CD4-positive, alpha-beta T cell (primary cell): ENCODE data around the gene KRTAP12-3. TPM values are rescaled to one million over a fixed set of nuclear protein-coding genes. Genes with fewer than 3 reads are reported as not detected.
"Not testable (repeated sequence)": the region's sequence is repeated elsewhere in the genome, so short reads cannot be mapped to it uniquely, and the experiment has no call there.

ENCODE experiments used
- ATAC-seq: fragments of 200-7000 bp; cut with Tn5 transposase; one replicate; pipeline ENCODE4 v1.10.0; 2022; ENCODE audit warnings: mild to moderate bottlenecking; ENCODE audit not compliant: poor library complexity
- CTCF ChIA-PET: fragments of 350-600 bp; sonication (Branson Sonifier 250); formaldehyde crosslinking; loops from one replicate; lab custom pipeline; 2021; ENCODE audit warnings: antibody characterized with exemption, inconsistent platforms; lab: Charles Lee
- POLR2A ChIA-PET: fragments of 350-600 bp; sonication (Branson Sonifier 250); formaldehyde crosslinking; loops from one replicate; lab custom pipeline; 2021; ENCODE audit warnings: antibody characterized with exemption, inconsistent platforms; lab: Charles Lee
- DNase-seq, 14 experiments: peaks; one replicate each; pipeline ENCODE4 v3.0.0-alpha.2; 2013 to 2020; ENCODE audit warnings: mixed read lengths in 2 of 14
- H3K27ac ChIP-seq, 2 donors: one replicate each; pipeline versions ENCODE4 v1.5.1 to v1.7.0; 2013; ENCODE audit warnings: low read length in 2 of 2, low read depth in 1 of 2, mild to moderate bottlenecking in 1 of 2
- H3K27me3 ChIP-seq, 2 experiments: 1 replicate in 1 of 2; 2 replicates in 1 of 2; pipeline versions ENCODE4 v1.6.1 to v1.7.0; 2013; ENCODE audit warnings: low read length in 2 of 2, control low read depth in 1 of 2, mild to moderate bottlenecking in 1 of 2, moderate library complexity in 1 of 2; ENCODE audit not compliant: insufficient read depth in 2 of 2, control insufficient read depth in 1 of 2
- H3K36me3 ChIP-seq: one replicate; pipeline ENCODE4 v1.6.1; 2013; ENCODE audit warnings: low read length, control low read depth; ENCODE audit not compliant: insufficient read depth
- H3K4me1 ChIP-seq: one replicate; pipeline ENCODE4 v1.6.1; 2013; ENCODE audit warnings: low read length, control low read depth; ENCODE audit not compliant: insufficient read depth
- H3K4me3 ChIP-seq: one replicate; pipeline ENCODE4 v1.5.1; 2013; ENCODE audit warnings: mild to moderate bottlenecking, low read length, moderate library complexity
- H3K9me3 ChIP-seq, 2 experiments: 1 replicate in 1 of 2; 2 replicates in 1 of 2; pipeline versions ENCODE4 v1.6.1 to v1.7.0; 2013; ENCODE audit warnings: low read length in 2 of 2, mild to moderate bottlenecking in 2 of 2, control low read depth in 1 of 2, moderate library complexity in 1 of 2; ENCODE audit not compliant: control insufficient read depth in 1 of 2, insufficient read depth in 1 of 2
- H3K27ac Mint-ChIP-seq: one replicate; pipeline ENCODE4 v1.8.0; 2020; ENCODE audit warnings: mixed read lengths
- H3K27me3 Mint-ChIP-seq: one replicate; pipeline ENCODE4 v1.8.0; 2021; ENCODE audit warnings: mixed read lengths
- H3K36me3 Mint-ChIP-seq: one replicate; pipeline ENCODE4 v1.8.0; 2021; ENCODE audit warnings: low read depth, mixed read lengths
- H3K4me1 Mint-ChIP-seq: one replicate; pipeline ENCODE4 v1.8.0; 2021; ENCODE audit warnings: low read depth, mixed read lengths
- H3K4me3 Mint-ChIP-seq: one replicate; pipeline ENCODE4 v1.8.0; 2020; ENCODE audit warnings: mild to moderate bottlenecking, mixed read lengths
- H3K9me3 Mint-ChIP-seq: one replicate; pipeline ENCODE4 v1.8.0; 2020; ENCODE audit warnings: mixed read lengths
- intact Hi-C, 2 experiments: fragments of 100-400 bp; cut with DNase I in 1 of 2; cut with micrococcal nuclease in 1 of 2; formaldehyde crosslinking; loops; one replicate each; pipeline versions ENCODE4 v1.15.1 to v1.9.0; 2023 to 2025; cut with DNase I, micrococcal nuclease
- total RNA-seq, 174 experiments: library from RNA in 2 of 174; stranded (reverse) in 2 of 174; gene quantifications; one replicate each; pipeline ENCODE4 v1.2.3 and lab custom pipeline; 2021 to 2026
- TF ChIP-seq, protein P1 (sequence below): fragments of 200-600 bp; IDR thresholded peaks from one replicate; pipeline ENCODE4 v1.8.0; 2022; ENCODE audit warnings: antibody characterized with exemption, mild to moderate bottlenecking

The KRTAP12-3 gene
- total RNA-seq, 2 experiments from 2014 or later: not detected

DNA sequence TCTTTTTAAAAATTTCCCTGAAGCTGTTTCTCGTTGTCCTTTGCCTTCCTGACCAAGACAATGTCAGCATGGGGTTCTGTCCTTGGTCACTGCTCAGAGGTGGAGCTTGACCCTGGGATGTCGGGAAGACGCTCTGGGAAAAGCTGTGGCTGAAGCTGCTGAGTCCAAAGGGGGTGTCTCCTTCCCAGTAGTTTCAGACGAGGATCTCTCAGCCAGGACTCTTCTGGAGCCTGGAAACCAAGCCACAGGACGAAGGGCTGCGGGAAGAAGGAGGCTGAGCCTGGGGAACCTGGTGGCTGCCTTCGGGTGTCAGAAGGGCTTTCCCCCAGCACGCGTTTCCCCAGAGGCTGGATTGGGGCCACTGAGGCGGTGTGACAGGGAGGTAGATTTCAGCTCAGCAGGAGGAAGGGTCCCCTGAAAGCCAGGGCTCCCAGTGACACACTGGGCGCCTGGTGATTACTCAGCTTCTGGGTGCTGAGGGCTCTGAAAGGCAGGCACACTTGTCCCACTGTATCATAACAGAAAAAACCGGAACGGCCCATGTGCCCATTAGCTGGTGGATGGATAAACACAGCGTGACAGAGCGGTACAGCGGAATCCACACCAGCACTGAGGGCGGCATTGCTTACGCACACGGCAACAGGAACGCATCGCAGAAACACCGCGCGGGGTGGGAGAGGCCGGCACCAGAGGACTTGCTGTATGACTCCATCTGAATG, 29.3 kb downstream of the KRTAP12-3 start:
- TF ChIP-seq, protein P1, sequence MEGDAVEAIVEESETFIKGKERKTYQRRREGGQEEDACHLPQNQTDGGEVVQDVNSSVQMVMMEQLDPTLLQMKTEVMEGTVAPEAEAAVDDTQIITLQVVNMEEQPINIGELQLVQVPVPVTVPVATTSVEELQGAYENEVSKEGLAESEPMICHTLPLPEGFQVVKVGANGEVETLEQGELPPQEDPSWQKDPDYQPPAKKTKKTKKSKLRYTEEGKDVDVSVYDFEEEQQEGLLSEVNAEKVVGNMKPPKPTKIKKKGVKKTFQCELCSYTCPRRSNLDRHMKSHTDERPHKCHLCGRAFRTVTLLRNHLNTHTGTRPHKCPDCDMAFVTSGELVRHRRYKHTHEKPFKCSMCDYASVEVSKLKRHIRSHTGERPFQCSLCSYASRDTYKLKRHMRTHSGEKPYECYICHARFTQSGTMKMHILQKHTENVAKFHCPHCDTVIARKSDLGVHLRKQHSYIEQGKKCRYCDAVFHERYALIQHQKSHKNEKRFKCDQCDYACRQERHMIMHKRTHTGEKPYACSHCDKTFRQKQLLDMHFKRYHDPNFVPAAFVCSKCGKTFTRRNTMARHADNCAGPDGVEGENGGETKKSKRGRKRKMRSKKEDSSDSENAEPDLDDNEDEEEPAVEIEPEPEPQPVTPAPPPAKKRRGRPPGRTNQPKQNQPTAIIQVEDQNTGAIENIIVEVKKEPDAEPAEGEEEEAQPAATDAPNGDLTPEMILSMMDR: no peak
- no peak for DNase-seq
- Histone ChIP-seq H3K27me3 (peaks cover 0 to 6% of the 10 kb centered on the region in 2 experiments), H3K9me3 (no peaks in the 10 kb centered on the region), H3K27ac (no peak overlapping the region), H3K4me1 (no peaks in the 10 kb centered on the region), H3K36me3 (no peaks in the 10 kb centered on the region), H3K4me3 (no peak overlapping the region)
- Mint-ChIP-seq H3K4me3 (no peak overlapping the region), H3K4me1 (peaks cover 12% of the 10 kb centered on the region), H3K27ac (no peak overlapping the region), H3K27me3 (peaks cover 25% of the 10 kb centered on the region), H3K9me3 (no peaks in the 10 kb centered on the region), H3K36me3 (no peaks in the 10 kb centered on the region)
- ChIA-PET CTCF (no interaction called here), POLR2A (no interaction called here)
- intact Hi-C loops: no loop called here
- ATAC-seq: no peak

GRCh38 chr21:44687671-44688070, 29.9 kb downstream of the KRTAP12-3 start:
- no peaks in the 10 kb centered on the region for H3K36me3 Mint-ChIP-seq
- POLR2A ChIA-PET: no interaction called here
- H3K9me3 ChIP-seq: peaks cover 0 to 5% of the 10 kb centered on the region in 2 experiments
- TF ChIP-seq, protein P1: no peak
- no peak overlapping the region for H3K4me3 Mint-ChIP-seq
- peaks cover 2% of the 10 kb centered on the region for H3K9me3 Mint-ChIP-seq
- no peak for ATAC-seq
- H3K4me1 Mint-ChIP-seq: peaks cover 12% of the 10 kb centered on the region
- peaks cover 29% of the 10 kb centered on the region for H3K27me3 Mint-ChIP-seq
- no peaks in the 10 kb centered on the region for H3K36me3 ChIP-seq
- DNase-seq: no peak
- H3K4me3 ChIP-seq: no peak overlapping the region
- intact Hi-C loops: no loop called here
- H3K4me1 ChIP-seq: no peaks in the 10 kb centered on the region
- CTCF ChIA-PET: no interaction called here
- no peak overlapping the region for H3K27ac ChIP-seq
- no peak overlapping the region for H3K27ac Mint-ChIP-seq
- H3K27me3 ChIP-seq: peaks cover 0 to 6% of the 10 kb centered on the region in 2 experiments

DNA sequence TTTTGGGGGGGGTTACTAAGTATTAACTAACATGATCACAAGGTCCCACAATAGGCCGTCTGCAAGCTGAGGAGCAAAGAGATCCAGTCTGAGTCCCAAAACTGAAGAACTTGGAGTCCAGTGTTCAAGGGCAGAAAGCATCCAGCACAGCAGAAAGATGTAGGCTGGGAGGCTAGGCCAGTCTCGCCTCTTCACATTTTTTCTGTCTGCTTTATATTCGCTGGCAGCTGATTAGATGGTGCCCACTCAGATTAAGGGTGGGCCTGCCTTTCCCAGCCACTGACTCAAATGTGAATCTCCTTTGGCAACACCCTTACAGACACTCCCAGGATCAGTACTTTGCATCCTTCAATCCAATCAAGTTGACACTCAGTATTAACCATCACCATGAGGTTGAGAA, 32.0 kb downstream of the KRTAP12-3 start:
- DNase-seq, intact Hi-C loops, H3K36me3 Mint-ChIP-seq, H3K27me3 ChIP-seq, H3K4me1 ChIP-seq, H3K27ac ChIP-seq, H3K4me3 Mint-ChIP-seq, H3K27ac Mint-ChIP-seq, POLR2A ChIA-PET, H3K9me3 Mint-ChIP-seq, H3K36me3 ChIP-seq, ATAC-seq, H3K4me3 ChIP-seq, CTCF ChIA-PET: not testable (repeated sequence)
- peaks cover 0 to 11% of the 10 kb centered on the region in 2 experiments for H3K9me3 ChIP-seq
- H3K4me1 Mint-ChIP-seq: peaks cover 12% of the 10 kb centered on the region
- peaks cover 24% of the 10 kb centered on the region for H3K27me3 Mint-ChIP-seq
